ENCODE data around the gene HIGD1B. TPM values are rescaled to one million over a fixed set of nuclear protein-coding genes. Genes with fewer than 3 reads are reported as not detected.
A peak's percentile ranks its signal among the peaks of the same experiment; 100 is the strongest.

The HIGD1B gene
- total and polyA plus RNA-seq, 4 donors = 3.0 to 25.4 (median 18.0) TPM

DNA sequence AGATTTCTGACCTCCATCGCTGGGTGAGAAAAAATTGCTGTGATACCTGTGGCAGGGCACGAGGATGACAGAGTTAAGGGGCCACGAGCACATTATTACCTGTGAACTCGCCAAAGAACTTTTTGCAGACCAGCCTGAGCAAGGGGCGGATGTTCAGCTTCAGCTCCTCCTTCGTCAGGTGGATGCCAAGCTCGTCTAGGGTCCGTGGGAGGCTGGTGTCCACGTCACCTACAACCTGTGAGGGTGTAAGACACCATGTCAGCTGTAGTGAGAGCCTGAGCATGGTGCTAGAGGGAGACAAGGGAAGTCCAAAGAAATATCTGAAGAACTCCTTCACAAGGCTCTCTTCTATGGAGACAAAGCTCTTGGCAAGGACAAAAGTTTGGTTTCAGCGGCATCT lies 17.1 kb downstream of the HIGD1B start:
- peaks cover 0 to 7% (median 0%) of the 10 kb centered on the region in 5 donors for H3K4me1 ChIP-seq (ENCODE audit: control insufficient read depth in 5 of 5, insufficient read depth in 5 of 5, low read length in 5 of 5)
- H3K4me3 ChIP-seq = no peak overlapping the region
- WGBS, 2 donors = 72 to 83% methylated on average over 10 of the region's 10 CpGs
- TF ChIP-seq CTCF (IDR thresholded peaks at IDR 0.05; ENCODE audit: control extremely low read depth, extremely low read depth) = no peak
- H3K36me3 ChIP-seq (ENCODE audit: control insufficient read depth in 4 of 4, insufficient read depth in 4 of 4, low read length in 4 of 4) = peaks cover 33 to 60% (median 46%) of the 10 kb centered on the region in 4 donors
- H3K27ac ChIP-seq (ENCODE audit: low read depth in 1 of 2, low read length in 1 of 2) = no peak overlapping the region
- H3K9ac ChIP-seq (ENCODE audit: insufficient read depth in 1 of 2, low read length in 2 of 2) = no peak overlapping the region
- no peaks in the 10 kb centered on the region for H3K27me3 ChIP-seq (ENCODE audit: control insufficient read depth in 3 of 3, insufficient read depth in 3 of 3, low read length in 2 of 3)
- peaks cover 0 to 2% (median 0%) of the 10 kb centered on the region in 4 donors for H3K9me3 ChIP-seq (ENCODE audit: control insufficient read depth in 4 of 4, insufficient read depth in 3 of 4, low read length in 3 of 4)
- DNase-seq = no peak
- ATAC-seq (ENCODE audit: insufficient read depth, low FRiP score) = no peak

GRCh38 chr17:44865231-44865660 lies 17.6 kb downstream of the HIGD1B start:
- Histone ChIP-seq H3K27ac (ENCODE audit: low read depth in 1 of 2, low read length in 1 of 2) (no peak overlapping the region), H3K4me3 (no peak overlapping the region), H3K9me3 (ENCODE audit: control insufficient read depth in 4 of 4, insufficient read depth in 3 of 4, low read length in 3 of 4) (peaks cover 0 to 2% (median 0%) of the 10 kb centered on the region in 4 donors), H3K4me1 (ENCODE audit: control insufficient read depth in 5 of 5, insufficient read depth in 5 of 5, low read length in 5 of 5) (peaks cover 0 to 7% (median 0%) of the 10 kb centered on the region in 5 donors), H3K36me3 (ENCODE audit: control insufficient read depth in 4 of 4, insufficient read depth in 4 of 4, low read length in 4 of 4) (peaks cover 32 to 58% (median 43%) of the 10 kb centered on the region in 4 donors), H3K27me3 (ENCODE audit: control insufficient read depth in 3 of 3, insufficient read depth in 3 of 3, low read length in 2 of 3) (no peaks in the 10 kb centered on the region), H3K9ac (ENCODE audit: insufficient read depth in 1 of 2, low read length in 2 of 2) (no peak overlapping the region)
- ATAC-seq (ENCODE audit: insufficient read depth, low FRiP score) (peak; percentile 82), DNase-seq (peak; percentile 72 to 85 (median 81))
- TF ChIP-seq CTCF (IDR thresholded peaks at IDR 0.05; ENCODE audit: control extremely low read depth, extremely low read depth) = peak; percentile 80
- 77 to 89% methylated on average over 1 of the region's 1 CpG for WGBS, 2 donors

GRCh38 chr17:44865931-44866330 lies 18.2 kb downstream of the HIGD1B start:
- ATAC-seq (ENCODE audit: insufficient read depth, low FRiP score) (no peak), DNase-seq (no peak)
- Histone ChIP-seq H3K36me3 (ENCODE audit: control insufficient read depth in 4 of 4, insufficient read depth in 4 of 4, low read length in 4 of 4) (peaks cover 32 to 54% (median 42%) of the 10 kb centered on the region in 4 donors), H3K9ac (ENCODE audit: insufficient read depth in 1 of 2, low read length in 2 of 2) (no peak overlapping the region), H3K27ac (ENCODE audit: low read depth in 1 of 2, low read length in 1 of 2) (no peak overlapping the region), H3K4me3 (no peak overlapping the region), H3K27me3 (ENCODE audit: control insufficient read depth in 3 of 3, insufficient read depth in 3 of 3, low read length in 2 of 3) (no peaks in the 10 kb centered on the region), H3K4me1 (ENCODE audit: control insufficient read depth in 5 of 5, insufficient read depth in 5 of 5, low read length in 5 of 5) (peaks cover 0 to 7% (median 0%) of the 10 kb centered on the region in 5 donors), H3K9me3 (ENCODE audit: control insufficient read depth in 4 of 4, insufficient read depth in 3 of 4, low read length in 3 of 4) (peaks cover 0 to 2% (median 0%) of the 10 kb centered on the region in 4 donors)
- 88 to 90% methylated on average over 6 of the region's 6 CpGs for WGBS, 2 donors
- TF ChIP-seq CTCF (IDR thresholded peaks at IDR 0.05; ENCODE audit: control extremely low read depth, extremely low read depth) = no peak

- ATAC-seq (ENCODE audit: insufficient read depth, low FRiP score) (no peak), DNase-seq (no peak)
- TF ChIP-seq CTCF (IDR thresholded peaks at IDR 0.05; ENCODE audit: control extremely low read depth, extremely low read depth) = no peak
- peaks cover 0 to 2% (median 0%) of the 10 kb centered on the region in 5 donors for H3K4me1 ChIP-seq (ENCODE audit: control insufficient read depth in 5 of 5, insufficient read depth in 5 of 5, low read length in 5 of 5)
- H3K36me3 ChIP-seq (ENCODE audit: control insufficient read depth in 4 of 4, insufficient read depth in 4 of 4, low read length in 4 of 4) = peaks cover 34 to 51% (median 42%) of the 10 kb centered on the region in 4 donors
- H3K27ac ChIP-seq (ENCODE audit: low read depth in 1 of 2, low read length in 1 of 2) = no peak overlapping the region
- no peak overlapping the region for H3K9ac ChIP-seq (ENCODE audit: insufficient read depth in 1 of 2, low read length in 2 of 2)
- H3K4me3 ChIP-seq = no peak overlapping the region
- peaks cover 0 to 3% (median 0%) of the 10 kb centered on the region in 4 donors for H3K9me3 ChIP-seq (ENCODE audit: control insufficient read depth in 4 of 4, insufficient read depth in 3 of 4, low read length in 3 of 4)
- no peaks in the 10 kb centered on the region for H3K27me3 ChIP-seq (ENCODE audit: control insufficient read depth in 3 of 3, insufficient read depth in 3 of 3, low read length in 2 of 3)
- 89 to 91% methylated on average over 3 of the region's 3 CpGs for WGBS, 2 donors
These were observed 20.2 kb downstream of the HIGD1B start for GRCh38 chr17:44867841-44868240.

Data from lung (tissue), 12 donors.